HCT116 (cell line): ENCODE data around the gene CEACAM3.

Experiments
- CEBPB ChIP-seq: IDR thresholded peaks from 2 replicates; pipeline ENCODE4 v1.6.1; 2012; ENCODE audit warnings: low read depth
- ELF1 ChIP-seq: IDR thresholded peaks from 2 replicates; pipeline ENCODE4 v1.6.1; 2012; ENCODE audit warnings: low read depth, borderline replicate concordance
- EZH2 ChIP-seq: fragments of 200-600 bp; sonication (generic); IDR thresholded peaks from 2 replicates; pipeline ENCODE4 v1.6.1; 2017; ENCODE audit warnings: antibody characterized with exemption, mixed run types
- EZH2phosphoT487 ChIP-seq: fragments of 200-600 bp; IDR thresholded peaks from 2 replicates; pipeline ENCODE4 v1.6.1; 2018; ENCODE audit warnings: antibody characterized with exemption, borderline replicate concordance
- FOSL1 ChIP-seq: IDR thresholded peaks from 2 replicates; pipeline ENCODE4 v1.6.1; 2012; ENCODE audit warnings: low read depth
- POLR2A ChIP-seq: IDR thresholded peaks from 2 replicates; pipeline ENCODE4 v1.7.0; 2011; ENCODE audit warnings: borderline replicate concordance; ENCODE audit not compliant: insufficient read depth, insufficient read length; ENCODE audit errors: extremely low read depth
- POLR2AphosphoS5 ChIP-seq: IDR thresholded peaks from 2 replicates; pipeline ENCODE4 v1.6.1; 2011; ENCODE audit warnings: mild to moderate bottlenecking, low read depth, low read length, moderate library complexity
- SP1 ChIP-seq: IDR thresholded peaks from 2 replicates; pipeline ENCODE4 v1.6.1; 2012; ENCODE audit warnings: low read depth
- YY1 ChIP-seq: IDR thresholded peaks from 2 replicates; pipeline ENCODE4 v1.6.1; 2011; ENCODE audit warnings: low read length, low read depth, moderate library complexity, mild to moderate bottlenecking; ENCODE audit not compliant: insufficient replicate concordance; ENCODE audit errors: extremely low read depth
- ZFX ChIP-seq: fragments of 450-650 bp; IDR thresholded peaks from 2 replicates; pipeline ENCODE4 v1.6.1; 2017
- ZNF274 ChIP-seq: fragments of 200-500 bp; sonication (Bioruptor generic); IDR thresholded peaks from 2 replicates; pipeline ENCODE4 v1.6.1; 2014; ENCODE audit warnings: mild to moderate bottlenecking, low read depth, low read length, inconsistent platforms
- TF ChIP-seq, protein P1 (sequence below): IDR thresholded peaks from 2 replicates; pipeline ENCODE4 v1.6.1; 2012; ENCODE audit warnings: low read depth
- TF ChIP-seq, protein P2 (sequence below), 3 experiments: fragments of 200-600 bp in 1 of 3; sonication (generic) in 1 of 3; IDR thresholded peaks in 2 of 3; conservative IDR thresholded peaks in 1 of 3; 2 replicates each; pipeline ENCODE4 v1.5.1; 2012 to 2017; ENCODE audit warnings: low read depth in 2 of 3, low read length in 2 of 3, antibody characterized with exemption in 1 of 3, borderline replicate concordance in 1 of 3, control low read depth in 1 of 3, mild to moderate bottlenecking in 1 of 3, mixed read lengths in 1 of 3, mixed run types in 1 of 3, moderate library complexity in 1 of 3; ENCODE audit not compliant: insufficient read depth in 1 of 3
- TF ChIP-seq, protein P3 (sequence below): IDR thresholded peaks from 2 replicates; pipeline ENCODE4 v1.6.1; 2012

DNA sequence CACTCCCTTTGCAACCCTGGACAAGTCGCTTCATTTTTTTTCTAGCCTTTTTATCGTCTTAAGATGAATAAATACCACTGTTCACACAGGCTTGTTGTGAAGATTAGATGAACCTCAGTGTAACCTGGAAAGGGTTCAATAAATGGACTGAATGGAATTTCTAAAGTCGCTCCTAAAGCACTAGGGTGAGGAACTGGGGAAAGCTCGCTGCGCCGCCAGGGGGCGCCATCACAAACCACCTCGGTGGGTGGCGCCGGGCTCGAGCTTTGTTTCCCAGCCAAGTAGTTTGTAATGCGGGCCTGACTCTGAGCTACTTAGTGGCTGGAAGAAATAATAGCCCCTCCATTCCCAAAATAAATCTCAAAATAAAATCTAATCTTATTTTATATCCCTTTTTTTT lies 43.2 kb upstream of the CEACAM3 start:
- TF ChIP-seq, protein P1, sequence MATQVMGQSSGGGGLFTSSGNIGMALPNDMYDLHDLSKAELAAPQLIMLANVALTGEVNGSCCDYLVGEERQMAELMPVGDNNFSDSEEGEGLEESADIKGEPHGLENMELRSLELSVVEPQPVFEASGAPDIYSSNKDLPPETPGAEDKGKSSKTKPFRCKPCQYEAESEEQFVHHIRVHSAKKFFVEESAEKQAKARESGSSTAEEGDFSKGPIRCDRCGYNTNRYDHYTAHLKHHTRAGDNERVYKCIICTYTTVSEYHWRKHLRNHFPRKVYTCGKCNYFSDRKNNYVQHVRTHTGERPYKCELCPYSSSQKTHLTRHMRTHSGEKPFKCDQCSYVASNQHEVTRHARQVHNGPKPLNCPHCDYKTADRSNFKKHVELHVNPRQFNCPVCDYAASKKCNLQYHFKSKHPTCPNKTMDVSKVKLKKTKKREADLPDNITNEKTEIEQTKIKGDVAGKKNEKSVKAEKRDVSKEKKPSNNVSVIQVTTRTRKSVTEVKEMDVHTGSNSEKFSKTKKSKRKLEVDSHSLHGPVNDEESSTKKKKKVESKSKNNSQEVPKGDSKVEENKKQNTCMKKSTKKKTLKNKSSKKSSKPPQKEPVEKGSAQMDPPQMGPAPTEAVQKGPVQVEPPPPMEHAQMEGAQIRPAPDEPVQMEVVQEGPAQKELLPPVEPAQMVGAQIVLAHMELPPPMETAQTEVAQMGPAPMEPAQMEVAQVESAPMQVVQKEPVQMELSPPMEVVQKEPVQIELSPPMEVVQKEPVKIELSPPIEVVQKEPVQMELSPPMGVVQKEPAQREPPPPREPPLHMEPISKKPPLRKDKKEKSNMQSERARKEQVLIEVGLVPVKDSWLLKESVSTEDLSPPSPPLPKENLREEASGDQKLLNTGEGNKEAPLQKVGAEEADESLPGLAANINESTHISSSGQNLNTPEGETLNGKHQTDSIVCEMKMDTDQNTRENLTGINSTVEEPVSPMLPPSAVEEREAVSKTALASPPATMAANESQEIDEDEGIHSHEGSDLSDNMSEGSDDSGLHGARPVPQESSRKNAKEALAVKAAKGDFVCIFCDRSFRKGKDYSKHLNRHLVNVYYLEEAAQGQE = no peak
- no peak for TF ChIP-seq POLR2A
- TF ChIP-seq, protein P2, sequence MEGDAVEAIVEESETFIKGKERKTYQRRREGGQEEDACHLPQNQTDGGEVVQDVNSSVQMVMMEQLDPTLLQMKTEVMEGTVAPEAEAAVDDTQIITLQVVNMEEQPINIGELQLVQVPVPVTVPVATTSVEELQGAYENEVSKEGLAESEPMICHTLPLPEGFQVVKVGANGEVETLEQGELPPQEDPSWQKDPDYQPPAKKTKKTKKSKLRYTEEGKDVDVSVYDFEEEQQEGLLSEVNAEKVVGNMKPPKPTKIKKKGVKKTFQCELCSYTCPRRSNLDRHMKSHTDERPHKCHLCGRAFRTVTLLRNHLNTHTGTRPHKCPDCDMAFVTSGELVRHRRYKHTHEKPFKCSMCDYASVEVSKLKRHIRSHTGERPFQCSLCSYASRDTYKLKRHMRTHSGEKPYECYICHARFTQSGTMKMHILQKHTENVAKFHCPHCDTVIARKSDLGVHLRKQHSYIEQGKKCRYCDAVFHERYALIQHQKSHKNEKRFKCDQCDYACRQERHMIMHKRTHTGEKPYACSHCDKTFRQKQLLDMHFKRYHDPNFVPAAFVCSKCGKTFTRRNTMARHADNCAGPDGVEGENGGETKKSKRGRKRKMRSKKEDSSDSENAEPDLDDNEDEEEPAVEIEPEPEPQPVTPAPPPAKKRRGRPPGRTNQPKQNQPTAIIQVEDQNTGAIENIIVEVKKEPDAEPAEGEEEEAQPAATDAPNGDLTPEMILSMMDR (IDR thresholded peaks at IDR 0.05 in 2 of 3, conservative IDR thresholded peaks at IDR 0.05 in 1 of 3; ENCODE audit: borderline replicate concordance in 1 of 3, insufficient read depth in 1 of 3, low read depth in 2 of 3, low read length in 2 of 3) = peak; percentile 81 to 94 (median 94)
- no peak for TF ChIP-seq ZFX
- no peak for TF ChIP-seq ZNF274
- no peak for TF ChIP-seq SP1
- TF ChIP-seq POLR2AphosphoS5 = no peak
- TF ChIP-seq ELF1 = no peak
- no peak for TF ChIP-seq EZH2
- TF ChIP-seq YY1 = no peak
- no peak for TF ChIP-seq FOSL1
- TF ChIP-seq EZH2phosphoT487 = no peak
- TF ChIP-seq, protein P3, sequence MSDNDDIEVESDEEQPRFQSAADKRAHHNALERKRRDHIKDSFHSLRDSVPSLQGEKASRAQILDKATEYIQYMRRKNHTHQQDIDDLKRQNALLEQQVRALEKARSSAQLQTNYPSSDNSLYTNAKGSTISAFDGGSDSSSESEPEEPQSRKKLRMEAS = no peak
- TF ChIP-seq CEBPB = no peak
